Endothelial cell (in vitro differentiated cells): ENCODE results near the gene OR4N2. TPM values are rescaled to one million over a fixed set of nuclear protein-coding genes. Genes with fewer than 3 reads are reported as not detected.
"Not testable (repeated sequence)": the region's sequence is repeated elsewhere in the genome, so short reads cannot be mapped to it uniquely, and the experiment has no call there.

ENCODE experiments used
- DNase-seq: peaks from one replicate; pipeline ENCODE4 v3.0.0; 2021; ENCODE audit warnings: low spot score
- H3K27ac Mint-ChIP-seq: one replicate; pipeline ENCODE4 v1.8.0; 2021; ENCODE audit warnings: mixed read lengths, inconsistent platforms; ENCODE audit not compliant: unreplicated experiment
- H3K27me3 Mint-ChIP-seq: one replicate; pipeline ENCODE4 v1.8.0; 2021; ENCODE audit warnings: mild to moderate bottlenecking, moderate library complexity, mixed read lengths, inconsistent platforms; ENCODE audit not compliant: unreplicated experiment
- H3K36me3 Mint-ChIP-seq: one replicate; pipeline ENCODE4 v1.8.0; 2021; ENCODE audit warnings: mild to moderate bottlenecking, low read depth, mixed read lengths, inconsistent platforms; ENCODE audit not compliant: unreplicated experiment
- H3K4me1 Mint-ChIP-seq: one replicate; pipeline ENCODE4 v1.8.0; 2021; ENCODE audit warnings: mild to moderate bottlenecking, mixed read lengths, inconsistent platforms; ENCODE audit not compliant: unreplicated experiment
- H3K4me3 Mint-ChIP-seq: one replicate; pipeline ENCODE4 v1.8.0; 2021; ENCODE audit warnings: mild to moderate bottlenecking, mixed read lengths, inconsistent platforms; ENCODE audit not compliant: unreplicated experiment
- H3K9me3 Mint-ChIP-seq: one replicate; pipeline ENCODE4 v1.8.0; 2021; ENCODE audit warnings: mixed read lengths, inconsistent platforms; ENCODE audit not compliant: unreplicated experiment
- CTCF ChIP-seq: fragments of 200-600 bp; sonication (generic); IDR thresholded peaks from one replicate; pipeline ENCODE4 v1.5.0; 2021; ENCODE audit warnings: antibody characterized with exemption; ENCODE audit not compliant: unreplicated experiment
- total RNA-seq: library from RNA; stranded (reverse); fragmentation: NEBNext Ultra II Directional; extraction: Animal tissue kit (Norgen Biotek cat#: 25700); gene quantifications from one replicate; pipeline ENCODE4 v1.2.1, GENCODE V29; 2021; ENCODE audit not compliant: unreplicated experiment

The OR4N2 gene
- total RNA-seq, 1 donor from 2014 or later, result not detected

GRCh38 chr14:19823178-19823577 is 19.6 kb downstream of the OR4N2 start:
- no peak for DNase-seq
- Mint-ChIP-seq H3K27ac (no peak overlapping the region), H3K4me1 (no peaks in the 10 kb centered on the region), H3K4me3 (no peak overlapping the region), H3K27me3 (peaks cover 6% of the 10 kb centered on the region), H3K9me3 (peaks cover 20% of the 10 kb centered on the region), H3K36me3 (peaks cover 5% of the 10 kb centered on the region)
- no peak for TF ChIP-seq CTCF

- H3K9me3 Mint-ChIP-seq, result peaks cover 17% of the 10 kb centered on the region
- H3K4me3 Mint-ChIP-seq, result no peak overlapping the region
- TF ChIP-seq CTCF, result no peak
- H3K27ac Mint-ChIP-seq, result no peak overlapping the region
- H3K27me3 Mint-ChIP-seq, result peaks cover 6% of the 10 kb centered on the region
- peaks cover 5% of the 10 kb centered on the region for H3K36me3 Mint-ChIP-seq
- H3K4me1 Mint-ChIP-seq, result no peaks in the 10 kb centered on the region
- DNase-seq, result no peak
Observed at GRCh38 chr14:19823765-19824164, 20.2 kb downstream of the OR4N2 start.

GRCh38 chr14:19827626-19828244 is 24.2 kb downstream of the OR4N2 start:
- H3K27me3 Mint-ChIP-seq, H3K36me3 Mint-ChIP-seq, DNase-seq, H3K9me3 Mint-ChIP-seq, H3K4me1 Mint-ChIP-seq, H3K4me3 Mint-ChIP-seq, H3K27ac Mint-ChIP-seq: not testable (repeated sequence)

GRCh38 chr14:19828314-19828713 is 24.7 kb downstream of the OR4N2 start:
- TF ChIP-seq CTCF, result no peak
- Mint-ChIP-seq H3K27me3 (no peaks in the 10 kb centered on the region), H3K4me3 (no peak overlapping the region), H3K4me1 (no peaks in the 10 kb centered on the region), H3K27ac (no peak overlapping the region), H3K36me3 (no peaks in the 10 kb centered on the region), H3K9me3 (peaks cover 9% of the 10 kb centered on the region)
- DNase-seq, result no peak

GRCh38 chr14:19834203-19834848 is 30.8 kb downstream of the OR4N2 start:
- H3K9me3 Mint-ChIP-seq, H3K4me3 Mint-ChIP-seq, H3K36me3 Mint-ChIP-seq, H3K27me3 Mint-ChIP-seq, H3K27ac Mint-ChIP-seq, H3K4me1 Mint-ChIP-seq, DNase-seq: not testable (repeated sequence)

- Mint-ChIP-seq H3K27me3 (no peaks in the 10 kb centered on the region), H3K9me3 (peaks cover 6% of the 10 kb centered on the region), H3K4me3 (no peak overlapping the region), H3K4me1 (no peaks in the 10 kb centered on the region), H3K36me3 (no peaks in the 10 kb centered on the region), H3K27ac (no peak overlapping the region)
- no peak for DNase-seq
- TF ChIP-seq CTCF, result no peak
Observed at GRCh38 chr14:19838433-19838832, 34.9 kb downstream of the OR4N2 start.
